Stimulated activated CD4-positive, alpha-beta T cell treated with anti-CD3 and anti-CD28 coated beads, Interleukin-1b, Interleukin-23, amount 100 ng/mL, for 4 hours (primary cell): ENCODE results near the gene LPCAT3.

Source experiments
- DNase-seq, 2 donors: peaks; one replicate each; pipeline ENCODE4 v3.0.0-alpha.2; 2020; ENCODE audit warnings: low read depth in 2 of 2

Gene LPCAT3

GRCh38 chr12:6937481-6938352, 80.6 kb downstream of the LPCAT3 start:
- DNase-seq = peak; percentile 85 to 91

- peak; percentile 56 to 63 for DNase-seq
Measured at GRCh38 chr12:6936636-6937480, 81.4 kb downstream of the LPCAT3 start.

DNA sequence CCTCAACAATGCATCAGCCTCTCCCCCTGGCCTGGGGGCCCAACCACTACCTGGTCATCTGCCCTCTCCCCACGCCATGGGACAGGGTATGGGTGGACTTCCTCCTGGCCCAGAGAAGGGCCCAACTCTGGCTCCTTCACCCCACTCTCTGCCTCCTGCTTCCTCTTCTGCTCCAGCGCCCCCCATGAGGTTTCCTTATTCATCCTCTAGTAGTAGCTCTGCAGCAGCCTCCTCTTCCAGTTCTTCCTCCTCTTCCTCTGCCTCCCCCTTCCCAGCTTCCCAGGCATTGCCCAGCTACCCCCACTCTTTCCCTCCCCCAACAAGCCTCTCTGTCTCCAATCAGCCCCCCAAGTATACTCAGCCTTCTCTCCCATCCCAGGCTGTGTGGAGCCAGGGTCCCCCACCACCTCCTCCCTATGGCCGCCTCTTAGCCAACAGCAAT, 82.1 kb downstream of the LPCAT3 start:
- DNase-seq = no peak

GRCh38 chr12:6935371-6936193, 82.7 kb downstream of the LPCAT3 start:
- no peak for DNase-seq

DNA sequence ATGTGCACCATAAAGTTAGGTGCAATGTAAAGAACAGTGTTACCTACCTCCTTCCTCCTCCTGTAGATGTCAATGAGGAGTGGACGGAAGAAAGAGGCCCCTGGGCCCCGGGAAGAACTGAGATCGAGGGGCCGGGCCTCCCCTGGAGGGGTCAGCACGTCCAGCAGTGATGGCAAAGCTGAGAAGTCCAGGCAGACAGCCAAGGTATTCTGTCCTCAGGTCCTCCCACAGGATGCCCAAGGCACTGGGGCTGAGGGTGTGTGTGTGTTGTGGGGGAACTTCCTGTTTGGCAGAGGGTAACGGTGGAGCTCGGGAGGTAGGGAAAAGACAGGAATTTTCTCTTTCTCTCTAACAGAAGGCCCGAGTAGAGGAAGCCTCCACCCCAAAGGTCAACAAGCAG, 84.2 kb downstream of the LPCAT3 start:
- no peak for DNase-seq

GRCh38 chr12:6932766-6933165, 85.5 kb downstream of the LPCAT3 start:
- DNase-seq = no peak

- no peak for DNase-seq
Measured at GRCh38 chr12:6929466-6930452, 88.5 kb downstream of the LPCAT3 start.

- DNase-seq = no peak
Measured at GRCh38 chr12:6928703-6929407, 89.4 kb downstream of the LPCAT3 start.

- no peak for DNase-seq
Measured at GRCh38 chr12:6928022-6928702, 90.1 kb downstream of the LPCAT3 start.

- peak in 1 of 2 donors; percentile 50 for DNase-seq
Measured at GRCh38 chr12:6927379-6928021, 90.8 kb downstream of the LPCAT3 start, which contains the start of gene ATN1. ATN1 (plus strand) TSS chr12:6927959; CDS start chr12:6934002, 6,043 bp downstream.
